ENCODE results near the gene CTRB1. TPM values are rescaled to one million over a fixed set of nuclear protein-coding genes. Genes with fewer than 3 reads are reported as not detected.

The CTRB1 gene
- total RNA-seq, 1 experiment from 2014 or later, result 5.6 TPM

- H3K79me2 ChIP-seq (ENCODE audit: insufficient read depth, low read length), result peaks cover 71% of the 10 kb centered on the region
- no peak overlapping the region for H3K4me3 ChIP-seq (replicated peaks in 1 of 2; ENCODE audit: low read depth in 1 of 2, low read length in 2 of 2)
- H4K20me1 ChIP-seq (ENCODE audit: insufficient read depth), result no peaks in the 10 kb centered on the region
- H3K4me2 ChIP-seq (ENCODE audit: low read length), result no peak overlapping the region
- H3K36me3 ChIP-seq (ENCODE audit: control insufficient read depth in 1 of 2, insufficient read depth in 2 of 2, low read length in 2 of 2), result no peaks in the 10 kb centered on the region
- DNase-seq (ENCODE audit: low read depth, low spot score), result no peak
- no peaks in the 10 kb centered on the region for H3K9me2 ChIP-seq (ENCODE audit: insufficient read depth)
- intact Hi-C loops (cut with micrococcal nuclease), result no loop called here
- ChIA-PET RAD21 (ENCODE audit: low non-redundant PET in 1 of 2, low total read pairs in 2 of 2, uncharacterized antibody in 2 of 2, unreplicated experiment in 2 of 2) (no interaction called here), CTCF (interaction anchor here (0.6 kb wide), 1 partner anchor 100 kb away, joined by 3 read pairs; no protein-coding TSS in a partner anchor), POLR2A (no interaction called here)
- no peak overlapping the region for H3K9ac ChIP-seq (ENCODE audit: low read length)
- peaks cover 48 to 80% of the 10 kb centered on the region in 2 experiments for H3K4me1 ChIP-seq (ENCODE audit: control insufficient read depth in 1 of 2, insufficient read depth in 2 of 2, low read length in 2 of 2)
- H3K27me3 ChIP-seq (ENCODE audit: insufficient read depth, low read length), result no peaks in the 10 kb centered on the region
- no peak overlapping the region for H2AFZ ChIP-seq (ENCODE audit: low read depth, low read length, poor library complexity, severe bottlenecking)
- no peaks in the 10 kb centered on the region for H3K9me3 ChIP-seq (ENCODE audit: control insufficient read depth in 1 of 2, insufficient read depth in 1 of 2, low read depth in 1 of 2, low read length in 2 of 2)
- H3K27ac ChIP-seq (ENCODE audit: low read depth, low read length), result 0 out of 2 replicates have a peak overlapping the region, but pooled peaks have one; percentile 77
- no TSS peak for BruUV-seq (replicated peaks)
- ATAC-seq, result no peak
- TF ChIP-seq, protein P1, sequence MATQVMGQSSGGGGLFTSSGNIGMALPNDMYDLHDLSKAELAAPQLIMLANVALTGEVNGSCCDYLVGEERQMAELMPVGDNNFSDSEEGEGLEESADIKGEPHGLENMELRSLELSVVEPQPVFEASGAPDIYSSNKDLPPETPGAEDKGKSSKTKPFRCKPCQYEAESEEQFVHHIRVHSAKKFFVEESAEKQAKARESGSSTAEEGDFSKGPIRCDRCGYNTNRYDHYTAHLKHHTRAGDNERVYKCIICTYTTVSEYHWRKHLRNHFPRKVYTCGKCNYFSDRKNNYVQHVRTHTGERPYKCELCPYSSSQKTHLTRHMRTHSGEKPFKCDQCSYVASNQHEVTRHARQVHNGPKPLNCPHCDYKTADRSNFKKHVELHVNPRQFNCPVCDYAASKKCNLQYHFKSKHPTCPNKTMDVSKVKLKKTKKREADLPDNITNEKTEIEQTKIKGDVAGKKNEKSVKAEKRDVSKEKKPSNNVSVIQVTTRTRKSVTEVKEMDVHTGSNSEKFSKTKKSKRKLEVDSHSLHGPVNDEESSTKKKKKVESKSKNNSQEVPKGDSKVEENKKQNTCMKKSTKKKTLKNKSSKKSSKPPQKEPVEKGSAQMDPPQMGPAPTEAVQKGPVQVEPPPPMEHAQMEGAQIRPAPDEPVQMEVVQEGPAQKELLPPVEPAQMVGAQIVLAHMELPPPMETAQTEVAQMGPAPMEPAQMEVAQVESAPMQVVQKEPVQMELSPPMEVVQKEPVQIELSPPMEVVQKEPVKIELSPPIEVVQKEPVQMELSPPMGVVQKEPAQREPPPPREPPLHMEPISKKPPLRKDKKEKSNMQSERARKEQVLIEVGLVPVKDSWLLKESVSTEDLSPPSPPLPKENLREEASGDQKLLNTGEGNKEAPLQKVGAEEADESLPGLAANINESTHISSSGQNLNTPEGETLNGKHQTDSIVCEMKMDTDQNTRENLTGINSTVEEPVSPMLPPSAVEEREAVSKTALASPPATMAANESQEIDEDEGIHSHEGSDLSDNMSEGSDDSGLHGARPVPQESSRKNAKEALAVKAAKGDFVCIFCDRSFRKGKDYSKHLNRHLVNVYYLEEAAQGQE (IDR thresholded peaks at IDR 0.05; ENCODE audit: low read depth), result no peak
- TF ChIP-seq CBX3 (IDR thresholded peaks at IDR 0.05; ENCODE audit: low read depth) (no peak), CEBPB (IDR thresholded peaks at IDR 0.05; ENCODE audit: low read depth) (no peak), JUND (IDR thresholded peaks at IDR 0.05) (no peak), EZH2phosphoT487 (IDR thresholded peaks at IDR 0.05; ENCODE audit: borderline replicate concordance) (no peak), MAX (IDR thresholded peaks at IDR 0.05) (no peak), RAD21 (IDR thresholded peaks at IDR 0.05; ENCODE audit: low read depth) (no peak)
- TF ChIP-seq, protein P2, sequence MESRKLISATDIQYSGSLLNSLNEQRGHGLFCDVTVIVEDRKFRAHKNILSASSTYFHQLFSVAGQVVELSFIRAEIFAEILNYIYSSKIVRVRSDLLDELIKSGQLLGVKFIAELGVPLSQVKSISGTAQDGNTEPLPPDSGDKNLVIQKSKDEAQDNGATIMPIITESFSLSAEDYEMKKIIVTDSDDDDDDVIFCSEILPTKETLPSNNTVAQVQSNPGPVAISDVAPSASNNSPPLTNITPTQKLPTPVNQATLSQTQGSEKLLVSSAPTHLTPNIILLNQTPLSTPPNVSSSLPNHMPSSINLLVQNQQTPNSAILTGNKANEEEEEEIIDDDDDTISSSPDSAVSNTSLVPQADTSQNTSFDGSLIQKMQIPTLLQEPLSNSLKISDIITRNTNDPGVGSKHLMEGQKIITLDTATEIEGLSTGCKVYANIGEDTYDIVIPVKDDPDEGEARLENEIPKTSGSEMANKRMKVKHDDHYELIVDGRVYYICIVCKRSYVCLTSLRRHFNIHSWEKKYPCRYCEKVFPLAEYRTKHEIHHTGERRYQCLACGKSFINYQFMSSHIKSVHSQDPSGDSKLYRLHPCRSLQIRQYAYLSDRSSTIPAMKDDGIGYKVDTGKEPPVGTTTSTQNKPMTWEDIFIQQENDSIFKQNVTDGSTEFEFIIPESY (IDR thresholded peaks at IDR 0.05; ENCODE audit: extremely low read depth, insufficient replicate concordance, low read length), result no peak
Measured at GRCh38 chr16:75252946-75253911, 34.4 kb downstream of the CTRB1 start.
